PC-9 (cell line): ENCODE results near the gene WWC2. TPM values are rescaled to one million over a fixed set of nuclear protein-coding genes. Genes with fewer than 3 reads are reported as not detected.

Experiments
- BruUV-seq: library from RNA; stranded (reverse); fragments of 400-500 nt; replicated peaks from 2 replicates; lab custom pipeline; 2021; lab: Mats Ljungman, UMichigan
- CTCF ChIA-PET: fragments of 300-600 bp; sonication (Branson Sonifier 250); formaldehyde crosslinking; loops from one replicate; lab custom pipeline; 2022; ENCODE audit warnings: antibody characterized with exemption; lab: Charles Lee
- POLR2A ChIA-PET: fragments of 300-600 bp; sonication (Branson Sonifier 250); formaldehyde crosslinking; loops from one replicate; lab custom pipeline; 2022; ENCODE audit warnings: antibody characterized with exemption; ENCODE audit not compliant: unreplicated experiment; lab: Charles Lee
- DNase-seq, 2 experiments: peaks; one replicate each; pipeline versions ENCODE4 v3.0.0 to v3.0.0-alpha.2; 2015 to 2022; ENCODE audit warnings: mixed read lengths in 1 of 2
- H2AFZ ChIP-seq: fragments of 200-600 bp; sonication (generic); 2 replicates; pipeline ENCODE4 v1.8.1; 2017; ENCODE audit warnings: antibody characterized with exemption
- H3F3A ChIP-seq: fragments of 200-600 bp; sonication (generic); 2 replicates; pipeline ENCODE4 v1.8.1; 2017; ENCODE audit warnings: antibody characterized with exemption, mild to moderate bottlenecking, low read depth; ENCODE audit not compliant: insufficient read depth
- H3K27ac ChIP-seq: fragments of 200-600 bp; sonication (generic); 2 replicates; pipeline ENCODE4 v1.6.1; 2016; ENCODE audit warnings: mixed run types
- H3K27me3 ChIP-seq: fragments of 200-600 bp; sonication (generic); 2 replicates; pipeline ENCODE4 v1.6.1; 2016; ENCODE audit warnings: low read depth, mixed run types; ENCODE audit not compliant: insufficient read depth
- H3K36me3 ChIP-seq: fragments of 200-600 bp; sonication (generic); 2 replicates; pipeline ENCODE4 v1.6.1; 2016; ENCODE audit warnings: low read depth, mixed run types
- H3K4me1 ChIP-seq: fragments of 200-600 bp; sonication (generic); replicated peaks from 2 replicates; pipeline ENCODE4 v1.6.1; 2016; ENCODE audit warnings: mixed run types; ENCODE audit not compliant: insufficient read depth
- H3K4me2 ChIP-seq: fragments of 200-600 bp; sonication (generic); 2 replicates; pipeline ENCODE4 v1.6.1; 2017; ENCODE audit warnings: mixed run types
- H3K4me3 ChIP-seq: fragments of 200-600 bp; sonication (generic); 2 replicates; pipeline ENCODE4 v1.6.1; 2016; ENCODE audit warnings: mixed run types
- H3K79me2 ChIP-seq: fragments of 200-600 bp; sonication (generic); 2 replicates; pipeline ENCODE4 v1.6.1; 2017; ENCODE audit warnings: low read depth, mixed run types
- H3K9me2 ChIP-seq: fragments of 200-600 bp; sonication (generic); 2 replicates; pipeline ENCODE4 v1.8.1; 2017; ENCODE audit warnings: mild to moderate bottlenecking; ENCODE audit not compliant: insufficient read depth
- H3K9me3 ChIP-seq: fragments of 200-600 bp; sonication (generic); 2 replicates; pipeline ENCODE4 v1.8.1; 2016; ENCODE audit warnings: low read depth; ENCODE audit not compliant: insufficient read depth
- H4K20me1 ChIP-seq: fragments of 200-600 bp; sonication (generic); 2 replicates; pipeline ENCODE4 v1.8.1; 2017; ENCODE audit not compliant: insufficient read depth
- EZH2 ChIP-seq: fragments of 200-600 bp; sonication (generic); IDR thresholded peaks from 2 replicates; pipeline ENCODE4 v1.8.0; 2017; ENCODE audit warnings: antibody characterized with exemption, low read depth
- intact Hi-C: fragments of 100-400 bp; cut with micrococcal nuclease; formaldehyde crosslinking; loops from one replicate; pipeline ENCODE4 v1.10.0; 2022; ENCODE audit not compliant: unreplicated experiment
- total RNA-seq: library from RNA; stranded (reverse); gene quantifications from 2 replicates; pipeline ENCODE4 v1.2.3, GENCODE V29; 2021
- TF ChIP-seq, protein P1 (sequence below): fragments of 200-600 bp; sonication (generic); conservative IDR thresholded peaks from 2 replicates; pipeline ENCODE4 v1.6.1; 2017; ENCODE audit warnings: mixed run types, antibody characterized with exemption, mild to moderate bottlenecking, moderate library complexity

Gene WWC2
- total RNA-seq, 1 experiment from 2014 or later, result 42.3 TPM

DNA sequence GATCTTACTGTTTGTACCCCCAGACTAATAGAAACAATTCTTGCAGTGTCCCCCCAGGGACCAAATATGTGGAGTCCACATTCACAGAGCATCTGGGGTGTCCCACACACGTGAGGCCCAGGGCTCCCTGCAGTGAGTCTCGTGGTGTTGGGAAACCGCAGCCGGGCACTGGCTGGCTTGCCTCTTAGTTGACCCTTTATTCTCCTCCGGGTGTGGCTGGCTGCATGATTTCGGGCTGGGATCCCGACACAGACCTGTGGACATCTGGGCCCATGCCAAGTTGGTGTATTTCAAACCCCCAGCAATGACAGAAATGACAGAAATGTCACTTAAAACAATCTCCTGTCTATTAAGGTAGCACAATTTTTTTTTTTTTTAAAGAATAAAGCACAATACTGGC, 238.8 kb downstream of the WWC2 start:
- Histone ChIP-seq H3K9me3 (no peaks in the 10 kb centered on the region), H3K4me1 (no peaks in the 10 kb centered on the region), H3K36me3 (no peaks in the 10 kb centered on the region), H2AFZ (no peak overlapping the region), H3K4me2 (no peak overlapping the region), H3K9me2 (no peaks in the 10 kb centered on the region), H3F3A (0 out of 2 replicates have a peak, but pooled peaks cover 3% of the 10 kb centered on the region), H3K4me3 (no peak overlapping the region), H3K27me3 (no peaks in the 10 kb centered on the region), H3K79me2 (no peaks in the 10 kb centered on the region), H3K27ac (no peak overlapping the region), H4K20me1 (no peaks in the 10 kb centered on the region)
- TF ChIP-seq, protein P1, sequence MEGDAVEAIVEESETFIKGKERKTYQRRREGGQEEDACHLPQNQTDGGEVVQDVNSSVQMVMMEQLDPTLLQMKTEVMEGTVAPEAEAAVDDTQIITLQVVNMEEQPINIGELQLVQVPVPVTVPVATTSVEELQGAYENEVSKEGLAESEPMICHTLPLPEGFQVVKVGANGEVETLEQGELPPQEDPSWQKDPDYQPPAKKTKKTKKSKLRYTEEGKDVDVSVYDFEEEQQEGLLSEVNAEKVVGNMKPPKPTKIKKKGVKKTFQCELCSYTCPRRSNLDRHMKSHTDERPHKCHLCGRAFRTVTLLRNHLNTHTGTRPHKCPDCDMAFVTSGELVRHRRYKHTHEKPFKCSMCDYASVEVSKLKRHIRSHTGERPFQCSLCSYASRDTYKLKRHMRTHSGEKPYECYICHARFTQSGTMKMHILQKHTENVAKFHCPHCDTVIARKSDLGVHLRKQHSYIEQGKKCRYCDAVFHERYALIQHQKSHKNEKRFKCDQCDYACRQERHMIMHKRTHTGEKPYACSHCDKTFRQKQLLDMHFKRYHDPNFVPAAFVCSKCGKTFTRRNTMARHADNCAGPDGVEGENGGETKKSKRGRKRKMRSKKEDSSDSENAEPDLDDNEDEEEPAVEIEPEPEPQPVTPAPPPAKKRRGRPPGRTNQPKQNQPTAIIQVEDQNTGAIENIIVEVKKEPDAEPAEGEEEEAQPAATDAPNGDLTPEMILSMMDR, result no peak
- TF ChIP-seq EZH2, result no peak
- ChIA-PET POLR2A (no interaction called here), CTCF (no interaction called here)
- no peak for DNase-seq
- BruUV-seq, result no TSS peak
- intact Hi-C loops, result no loop called here

DNA sequence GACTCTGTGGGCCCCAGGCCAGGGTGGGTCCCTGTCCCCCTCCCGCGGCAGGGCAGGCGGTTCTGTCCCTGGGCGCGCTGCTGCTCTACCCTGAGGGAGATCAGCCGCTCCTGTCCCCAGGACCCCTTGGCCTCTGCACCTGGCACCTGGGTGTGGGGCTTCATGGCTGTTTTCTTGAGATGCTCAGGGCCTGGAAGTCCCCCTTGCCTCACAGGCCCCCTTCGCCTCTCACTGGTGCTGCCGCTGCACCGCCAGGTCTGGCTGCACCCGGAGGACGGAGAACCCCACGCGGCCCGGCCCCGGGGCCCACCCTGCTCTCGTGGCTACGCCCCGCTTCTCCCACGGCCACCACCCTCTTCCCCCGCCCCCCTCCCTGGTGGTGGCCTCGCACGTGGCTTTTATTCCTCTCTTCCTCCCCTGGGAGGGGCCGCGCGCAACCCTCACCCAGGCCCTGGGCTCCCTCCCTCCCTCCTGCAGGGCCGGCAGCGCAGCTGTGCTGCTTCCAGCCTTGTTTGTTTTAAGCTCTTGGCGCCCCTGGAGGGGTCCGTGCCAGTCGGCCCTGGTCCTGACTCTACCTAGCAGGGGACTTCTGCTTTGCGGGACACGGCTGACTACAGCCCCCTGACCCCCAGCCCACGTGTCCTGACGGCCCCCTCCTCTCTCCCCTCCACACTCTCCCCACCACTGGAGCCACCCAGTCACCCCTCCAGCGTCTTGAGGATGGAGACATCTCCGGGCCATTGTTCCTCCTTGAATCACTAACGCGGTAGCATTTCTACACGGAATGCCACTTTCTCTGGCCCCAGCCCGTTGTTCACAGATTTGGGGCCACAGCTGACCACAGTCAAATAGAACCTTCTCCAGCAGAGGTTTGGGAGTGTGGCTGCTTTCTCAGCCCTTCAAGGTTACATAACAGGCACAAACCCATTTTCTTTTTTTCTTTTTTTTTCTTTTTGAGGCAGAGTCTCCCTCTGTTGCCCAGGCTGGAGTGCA, 243.8 kb downstream of the WWC2 start:
- H2AFZ ChIP-seq, result no peak overlapping the region
- CTCF ChIA-PET, result no interaction called here

DNA sequence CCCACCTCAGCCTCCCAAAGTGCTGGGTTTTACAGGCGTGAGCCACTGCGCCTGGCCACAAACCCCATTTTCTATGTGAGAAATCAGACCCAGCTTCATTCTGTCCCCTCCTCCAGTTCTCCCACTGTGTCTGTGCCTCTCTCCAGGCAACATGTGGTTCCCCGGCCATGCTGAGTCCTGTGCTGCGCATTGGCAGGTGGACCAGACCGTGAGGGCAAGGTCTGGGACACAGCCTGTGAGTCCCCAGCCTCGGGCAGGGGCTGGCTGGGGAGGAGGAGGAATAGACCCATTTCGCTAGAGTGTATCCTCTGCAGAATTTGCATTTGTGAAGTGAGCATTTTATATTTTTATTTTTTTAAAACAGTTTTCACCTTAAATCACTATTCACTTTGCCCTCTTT, 244.7 kb downstream of the WWC2 start:
- TF ChIP-seq, protein P1, result no peak
- no peak for TF ChIP-seq EZH2
- no peaks in the 10 kb centered on the region for H3K4me1 ChIP-seq
- H3K36me3 ChIP-seq, result no peaks in the 10 kb centered on the region
- no peaks in the 10 kb centered on the region for H3K27me3 ChIP-seq
- ChIA-PET POLR2A (no interaction called here), CTCF (no interaction called here)
- no peak for DNase-seq
- H3K9me3 ChIP-seq, result no peaks in the 10 kb centered on the region
- H3K4me2 ChIP-seq, result no peak overlapping the region
- H3F3A ChIP-seq, result no peaks in the 10 kb centered on the region
- intact Hi-C loops, result no loop called here
- no peaks in the 10 kb centered on the region for H4K20me1 ChIP-seq
- no peak overlapping the region for H3K27ac ChIP-seq
- H3K4me3 ChIP-seq, result no peak overlapping the region
- H2AFZ ChIP-seq, result no peak overlapping the region
- no TSS peak for BruUV-seq
- no peaks in the 10 kb centered on the region for H3K9me2 ChIP-seq
- H3K79me2 ChIP-seq, result no peaks in the 10 kb centered on the region

More for the DNA sequence above, 243.8 kb downstream of the WWC2 start:
- DNase-seq, result no peak
- H3K27me3 ChIP-seq, result no peaks in the 10 kb centered on the region
- BruUV-seq, result no TSS peak
- no peak overlapping the region for H3K4me3 ChIP-seq
- no peak overlapping the region for H3K4me2 ChIP-seq
- POLR2A ChIA-PET, result no interaction called here
- H3K9me3 ChIP-seq, result no peaks in the 10 kb centered on the region
- H3K27ac ChIP-seq, result no peak overlapping the region
- no peaks in the 10 kb centered on the region for H3K79me2 ChIP-seq
- no peaks in the 10 kb centered on the region for H3K36me3 ChIP-seq
- TF ChIP-seq, protein P1, result no peak
- TF ChIP-seq EZH2, result no peak
- no peaks in the 10 kb centered on the region for H3K9me2 ChIP-seq
- no peaks in the 10 kb centered on the region for H3K4me1 ChIP-seq
- intact Hi-C loops, result no loop called here
- no peaks in the 10 kb centered on the region for H3F3A ChIP-seq
- no peaks in the 10 kb centered on the region for H4K20me1 ChIP-seq
